GM23338 (cell line): ENCODE measurements around the gene COL6A1. TPM values are rescaled to one million over a fixed set of nuclear protein-coding genes. Genes with fewer than 3 reads are reported as not detected.

Experiments used
- ATAC-seq: fragments of 200-7000 bp; cut with Tn5 transposase; 3 replicates; pipeline ENCODE4 v1.9.1; 2020
- DNase-seq: peaks from one replicate; pipeline ENCODE4 v3.0.0-alpha.2; 2015; ENCODE audit warnings: low spot score
- H2AFZ ChIP-seq: fragments of 200-600 bp; sonication (generic); 2 replicates; pipeline ENCODE4 v1.8.0; 2016; ENCODE audit warnings: antibody characterized with exemption, mild to moderate bottlenecking, moderate library complexity
- H3F3A ChIP-seq: fragments of 200-600 bp; sonication (generic); replicated peaks from 2 replicates; pipeline ENCODE4 v1.8.0; 2017; ENCODE audit warnings: antibody characterized with exemption, mixed run types, low read depth
- H3K27ac ChIP-seq: fragments of 200-600 bp; sonication (generic); 2 replicates; pipeline ENCODE4 v1.6.1; 2016; ENCODE audit warnings: low read depth
- H3K27me3 ChIP-seq: fragments of 200-600 bp; sonication (generic); 2 replicates; pipeline ENCODE4 v1.8.0; 2016; ENCODE audit warnings: mild to moderate bottlenecking, mixed run types, moderate library complexity; ENCODE audit not compliant: insufficient read depth
- H3K36me3 ChIP-seq: fragments of 200-600 bp; sonication (generic); 2 replicates; pipeline ENCODE4 v1.8.0; 2016; ENCODE audit warnings: mild to moderate bottlenecking; ENCODE audit not compliant: insufficient read depth
- H3K4me1 ChIP-seq: fragments of 200-600 bp; sonication (generic); 2 replicates; pipeline ENCODE4 v1.8.0; 2016; ENCODE audit warnings: mild to moderate bottlenecking, moderate library complexity; ENCODE audit not compliant: insufficient read depth
- H3K4me2 ChIP-seq: fragments of 200-600 bp; sonication (generic); 2 replicates; pipeline ENCODE4 v1.7.1; 2017; ENCODE audit warnings: mixed run types
- H3K4me3 ChIP-seq: fragments of 200-600 bp; sonication (generic); 2 replicates; pipeline ENCODE4 v1.6.1; 2016; ENCODE audit warnings: mixed run types
- H3K79me2 ChIP-seq: fragments of 200-600 bp; sonication (generic); replicated peaks from 2 replicates; pipeline ENCODE4 v1.8.0; 2017; ENCODE audit warnings: mild to moderate bottlenecking; ENCODE audit not compliant: insufficient read depth
- H3K9me2 ChIP-seq: fragments of 200-600 bp; sonication (generic); 2 replicates; pipeline ENCODE4 v1.8.0; 2017; ENCODE audit not compliant: insufficient read depth
- H4K20me1 ChIP-seq: fragments of 200-600 bp; sonication (generic); replicated peaks from 2 replicates; pipeline ENCODE4 v1.8.0; 2017; ENCODE audit warnings: mild to moderate bottlenecking; ENCODE audit not compliant: insufficient read depth
- H3K27ac Mint-ChIP-seq: 2 replicates; pipeline ENCODE4 v1.8.0; 2020; ENCODE audit warnings: inconsistent platforms, mild to moderate bottlenecking, moderate library complexity, mixed read lengths
- H3K27me3 Mint-ChIP-seq: 3 replicates; pipeline ENCODE4 v1.8.0; 2022; ENCODE audit warnings: low read depth, mild to moderate bottlenecking, moderate library complexity, mixed read lengths, inconsistent platforms; ENCODE audit not compliant: insufficient read depth, poor library complexity
- H3K36me3 Mint-ChIP-seq: 3 replicates; pipeline ENCODE4 v1.8.0; 2021; ENCODE audit warnings: low read depth, mild to moderate bottlenecking, inconsistent platforms, moderate library complexity, mixed read lengths
- H3K4me1 Mint-ChIP-seq: 3 replicates; pipeline ENCODE4 v1.8.0; 2020; ENCODE audit warnings: mild to moderate bottlenecking, inconsistent platforms, mixed read lengths
- H3K4me3 Mint-ChIP-seq: 3 replicates; pipeline ENCODE4 v1.8.0; 2021; ENCODE audit warnings: moderate library complexity, mild to moderate bottlenecking, inconsistent platforms, mixed read lengths
- H3K9me3 Mint-ChIP-seq: 3 replicates; pipeline ENCODE4 v1.8.0; 2020; ENCODE audit warnings: moderate library complexity, mild to moderate bottlenecking, inconsistent platforms, mixed read lengths
- CREB1 ChIP-seq: fragments of 250-450 bp; sonication (Bioruptor Pico); IDR thresholded peaks from 2 replicates; pipeline ENCODE4 v1.5.0; 2020; ENCODE audit warnings: low read depth, mild to moderate bottlenecking, moderate library complexity
- ETS1 ChIP-seq: IDR thresholded peaks from 2 replicates; pipeline ENCODE4 v1.6.1; 2016; ENCODE audit warnings: antibody characterized with exemption
- EZH2 ChIP-seq: fragments of 200-600 bp; sonication (generic); IDR thresholded peaks from one replicate; pipeline ENCODE4 v1.8.0; 2017; ENCODE audit warnings: antibody characterized with exemption, mild to moderate bottlenecking, low read depth; ENCODE audit not compliant: unreplicated experiment
- EZH2phosphoT487 ChIP-seq: fragments of 200-600 bp; sonication (generic); IDR thresholded peaks from one replicate; pipeline ENCODE4 v1.8.1; 2018; ENCODE audit warnings: antibody characterized with exemption; ENCODE audit not compliant: unreplicated experiment
- JUNB ChIP-seq: IDR thresholded peaks from one replicate; pipeline ENCODE4 v1.6.1; 2016; ENCODE audit warnings: antibody characterized with exemption; ENCODE audit not compliant: unreplicated experiment
- NANOG ChIP-seq: IDR thresholded peaks from 2 replicates; pipeline ENCODE4 v1.6.1; 2016; ENCODE audit warnings: antibody characterized with exemption, borderline replicate concordance
- POLR2AphosphoS5 ChIP-seq: IDR thresholded peaks from 2 replicates; pipeline ENCODE4 v1.6.1; 2016; ENCODE audit warnings: antibody characterized with exemption, low read depth
- STAT1 ChIP-seq: IDR thresholded peaks from one replicate; pipeline ENCODE4 v1.6.1; 2016; ENCODE audit warnings: antibody characterized with exemption; ENCODE audit not compliant: unreplicated experiment
- ZNF114 ChIP-seq: fragments of 250-450 bp; sonication (Bioruptor Pico); IDR thresholded peaks from 2 replicates; pipeline ENCODE4 v1.5.0; 2020; ENCODE audit warnings: mild to moderate bottlenecking, moderate library complexity
- ZNF331 ChIP-seq: fragments of 250-450 bp; sonication (Bioruptor Pico); IDR thresholded peaks from 2 replicates; pipeline ENCODE4 v1.5.0; 2020; ENCODE audit warnings: low read depth, mild to moderate bottlenecking, moderate library complexity
- ZNF462 ChIP-seq: fragments of 250-450 bp; sonication (Bioruptor Pico); IDR thresholded peaks from 2 replicates; pipeline ENCODE4 v1.5.0; 2020; ENCODE audit warnings: mild to moderate bottlenecking, moderate library complexity
- polyA plus RNA-seq: library from polyadenylated mRNA; unstranded; fragments of >200 nt; fragmentation: Nextera tagmentation; extraction: Ambion mirVana; gene quantifications from 2 replicates; pipeline ENCODE4 v1.2.1, GENCODE V29; 2016
- total RNA-seq: library from RNA; depleted of rRNA; stranded (reverse); fragments of >200 nt; shearing (Covaris generic); gene quantifications from 2 replicates; pipeline ENCODE4 v1.2.3, GENCODE V29; 2014
- TF ChIP-seq, protein P1 (sequence below): IDR thresholded peaks from one replicate; pipeline ENCODE4 v1.6.1; 2018; ENCODE audit warnings: antibody characterized with exemption; ENCODE audit not compliant: unreplicated experiment
- TF ChIP-seq, protein P2 (sequence below), 2 experiments: fragments of 200-600 bp in 1 of 2; sonication (generic) in 1 of 2; conservative IDR thresholded peaks; 2 replicates each; pipeline versions ENCODE4 v1.5.1 to v1.6.1; 2016 to 2017; ENCODE audit warnings: antibody characterized with exemption in 2 of 2, low read depth in 2 of 2, mild to moderate bottlenecking in 2 of 2, moderate library complexity in 1 of 2

COL6A1 gene
- total and polyA plus RNA-seq, 2 experiments from 2014 or later, result 76.0 to 180 TPM

DNA sequence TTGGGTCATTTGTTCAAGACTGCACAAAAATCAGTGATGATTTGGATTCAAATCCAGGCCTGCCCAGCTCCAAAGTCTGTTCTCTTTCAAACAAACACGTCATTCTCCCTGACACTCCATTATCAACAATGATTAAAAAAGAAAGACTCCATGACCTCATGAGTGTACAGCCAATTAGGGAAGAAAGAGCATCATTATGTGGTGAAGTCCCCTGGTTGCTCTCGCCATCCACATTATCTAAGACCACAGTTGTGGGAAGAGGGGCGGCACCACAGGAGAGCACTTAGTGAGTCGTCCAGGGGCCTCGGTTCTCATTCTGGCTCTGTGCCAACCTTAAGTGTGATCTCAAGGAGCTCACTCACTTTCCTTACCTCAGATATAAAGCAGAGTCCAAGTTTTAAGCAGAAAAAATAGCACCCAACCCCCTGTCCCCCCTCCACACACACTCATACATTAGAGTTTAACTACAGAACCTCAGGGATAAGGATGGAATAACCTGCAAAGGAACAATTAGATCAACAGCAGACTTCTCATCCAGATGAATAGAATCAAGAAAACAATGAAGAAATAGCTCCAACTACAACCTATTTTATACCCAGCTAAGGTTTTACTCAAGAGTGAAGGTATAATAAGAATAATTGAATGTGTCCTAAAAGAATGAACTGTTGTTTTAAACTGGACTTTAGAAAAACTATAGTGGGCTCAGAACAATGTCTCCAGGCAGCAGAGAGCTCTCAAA is 47.8 kb downstream of the COL6A1 start:
- H4K20me1 ChIP-seq, result no peaks in the 10 kb centered on the region
- ATAC-seq, result no peak
- H3K27me3 ChIP-seq, result no peaks in the 10 kb centered on the region
- no peaks in the 10 kb centered on the region for H3K9me2 ChIP-seq
- H3K4me2 ChIP-seq, result no peak overlapping the region
- H3K4me1 ChIP-seq, result no peaks in the 10 kb centered on the region
- Mint-ChIP-seq H3K4me3 (no peak overlapping the region), H3K27me3 (peaks cover 5% of the 10 kb centered on the region), H3K4me1 (peaks cover 14% of the 10 kb centered on the region), H3K27ac (no peak overlapping the region), H3K9me3 (no peaks in the 10 kb centered on the region; the same call in 2 of the 3 replicates), H3K36me3 (no peaks in the 10 kb centered on the region)
- no peaks in the 10 kb centered on the region for H3K36me3 ChIP-seq
- H3K79me2 ChIP-seq, result no peaks in the 10 kb centered on the region
- H3K4me3 ChIP-seq, result no peak overlapping the region
- TF ChIP-seq, protein P1, sequence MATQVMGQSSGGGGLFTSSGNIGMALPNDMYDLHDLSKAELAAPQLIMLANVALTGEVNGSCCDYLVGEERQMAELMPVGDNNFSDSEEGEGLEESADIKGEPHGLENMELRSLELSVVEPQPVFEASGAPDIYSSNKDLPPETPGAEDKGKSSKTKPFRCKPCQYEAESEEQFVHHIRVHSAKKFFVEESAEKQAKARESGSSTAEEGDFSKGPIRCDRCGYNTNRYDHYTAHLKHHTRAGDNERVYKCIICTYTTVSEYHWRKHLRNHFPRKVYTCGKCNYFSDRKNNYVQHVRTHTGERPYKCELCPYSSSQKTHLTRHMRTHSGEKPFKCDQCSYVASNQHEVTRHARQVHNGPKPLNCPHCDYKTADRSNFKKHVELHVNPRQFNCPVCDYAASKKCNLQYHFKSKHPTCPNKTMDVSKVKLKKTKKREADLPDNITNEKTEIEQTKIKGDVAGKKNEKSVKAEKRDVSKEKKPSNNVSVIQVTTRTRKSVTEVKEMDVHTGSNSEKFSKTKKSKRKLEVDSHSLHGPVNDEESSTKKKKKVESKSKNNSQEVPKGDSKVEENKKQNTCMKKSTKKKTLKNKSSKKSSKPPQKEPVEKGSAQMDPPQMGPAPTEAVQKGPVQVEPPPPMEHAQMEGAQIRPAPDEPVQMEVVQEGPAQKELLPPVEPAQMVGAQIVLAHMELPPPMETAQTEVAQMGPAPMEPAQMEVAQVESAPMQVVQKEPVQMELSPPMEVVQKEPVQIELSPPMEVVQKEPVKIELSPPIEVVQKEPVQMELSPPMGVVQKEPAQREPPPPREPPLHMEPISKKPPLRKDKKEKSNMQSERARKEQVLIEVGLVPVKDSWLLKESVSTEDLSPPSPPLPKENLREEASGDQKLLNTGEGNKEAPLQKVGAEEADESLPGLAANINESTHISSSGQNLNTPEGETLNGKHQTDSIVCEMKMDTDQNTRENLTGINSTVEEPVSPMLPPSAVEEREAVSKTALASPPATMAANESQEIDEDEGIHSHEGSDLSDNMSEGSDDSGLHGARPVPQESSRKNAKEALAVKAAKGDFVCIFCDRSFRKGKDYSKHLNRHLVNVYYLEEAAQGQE, result no peak
- TF ChIP-seq POLR2AphosphoS5 (no peak), CREB1 (no peak), ZNF462 (CRISPR knock-in tag) (no peak), ZNF331 (no peak), EZH2phosphoT487 (no peak), JUNB (no peak), EZH2 (no peak), ETS1 (no peak), NANOG (no peak), STAT1 (no peak), ZNF114 (CRISPR knock-in tag) (no peak)
- TF ChIP-seq, protein P2, sequence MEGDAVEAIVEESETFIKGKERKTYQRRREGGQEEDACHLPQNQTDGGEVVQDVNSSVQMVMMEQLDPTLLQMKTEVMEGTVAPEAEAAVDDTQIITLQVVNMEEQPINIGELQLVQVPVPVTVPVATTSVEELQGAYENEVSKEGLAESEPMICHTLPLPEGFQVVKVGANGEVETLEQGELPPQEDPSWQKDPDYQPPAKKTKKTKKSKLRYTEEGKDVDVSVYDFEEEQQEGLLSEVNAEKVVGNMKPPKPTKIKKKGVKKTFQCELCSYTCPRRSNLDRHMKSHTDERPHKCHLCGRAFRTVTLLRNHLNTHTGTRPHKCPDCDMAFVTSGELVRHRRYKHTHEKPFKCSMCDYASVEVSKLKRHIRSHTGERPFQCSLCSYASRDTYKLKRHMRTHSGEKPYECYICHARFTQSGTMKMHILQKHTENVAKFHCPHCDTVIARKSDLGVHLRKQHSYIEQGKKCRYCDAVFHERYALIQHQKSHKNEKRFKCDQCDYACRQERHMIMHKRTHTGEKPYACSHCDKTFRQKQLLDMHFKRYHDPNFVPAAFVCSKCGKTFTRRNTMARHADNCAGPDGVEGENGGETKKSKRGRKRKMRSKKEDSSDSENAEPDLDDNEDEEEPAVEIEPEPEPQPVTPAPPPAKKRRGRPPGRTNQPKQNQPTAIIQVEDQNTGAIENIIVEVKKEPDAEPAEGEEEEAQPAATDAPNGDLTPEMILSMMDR (conservative IDR thresholded peaks at IDR 0.05; ENCODE audit: low read depth in 2 of 2), result no peak
- H3K27ac ChIP-seq, result no peak overlapping the region
- no peaks in the 10 kb centered on the region for H3F3A ChIP-seq
- DNase-seq, result no peak
- H2AFZ ChIP-seq, result no peak overlapping the region
